DND-41 (cell line): ENCODE measurements around the gene ZSCAN26.

Experiments
- CTCF ChIP-seq: IDR thresholded peaks from 2 replicates; pipeline ENCODE4 v1.5.1; 2012; ENCODE audit warnings: borderline replicate concordance, low read length, moderate library complexity, mild to moderate bottlenecking; ENCODE audit not compliant: poor library complexity, severe bottlenecking; ENCODE audit errors: extremely low read depth
- EZH2 ChIP-seq: IDR thresholded peaks from 3 replicates; pipeline ENCODE4 v1.6.1; 2012; ENCODE audit warnings: borderline replicate concordance, low read depth, mild to moderate bottlenecking, moderate library complexity, low read length, inconsistent platforms; ENCODE audit not compliant: severe bottlenecking

DNA sequence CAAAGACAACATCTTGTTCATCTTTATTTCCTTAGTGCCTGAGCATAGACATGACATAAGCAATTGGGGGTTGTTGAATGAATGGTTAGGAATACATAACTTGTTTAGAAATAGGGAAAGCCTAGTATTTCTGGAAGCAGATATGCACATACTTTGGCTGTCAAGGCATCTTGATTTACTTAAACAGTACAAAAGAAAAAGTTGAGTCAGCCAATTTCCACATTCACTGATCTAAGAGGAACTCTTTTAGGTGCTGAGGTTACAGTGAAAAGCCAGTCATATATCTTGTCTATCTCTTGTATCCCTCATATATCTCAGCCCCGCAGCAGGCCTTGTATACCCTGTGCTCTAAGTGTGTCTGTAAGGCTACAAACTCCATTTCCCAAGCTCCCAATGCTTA, 26.5 kb upstream of the ZSCAN26 start:
- TF ChIP-seq CTCF: no peak
- TF ChIP-seq EZH2: no peak
